AG04450 (cell line): ENCODE results near the gene NHERF2. TPM values are rescaled to one million over a fixed set of nuclear protein-coding genes. Genes with fewer than 3 reads are reported as not detected.

Experiments used
- CTCF ChIA-PET: fragments of 300-600, 350-600 bp; formaldehyde crosslinking; extraction: SDS; loops from one replicate; lab custom pipeline; 2022; ENCODE audit warnings: antibody characterized with exemption, inconsistent platforms; lab: Charles Lee
- POLR2A ChIA-PET: fragments of 350-600 bp; formaldehyde crosslinking; extraction: SDS; loops from one replicate; lab custom pipeline; 2021; ENCODE audit warnings: antibody characterized with exemption, inconsistent platforms; lab: Yijun Ruan, JAX
- DNase-seq: peaks from one replicate; pipeline ENCODE4 v3.0.0-alpha.2; 2011; ENCODE audit warnings: low read depth, low spot score
- H3K27ac ChIP-seq: one replicate; pipeline ENCODE4 v1.5.1; 2012; ENCODE audit warnings: low read depth, low read length, control low read depth
- H3K27me3 ChIP-seq: one replicate; pipeline ENCODE4 v1.6.0; 2012; ENCODE audit warnings: low read length; ENCODE audit not compliant: control insufficient read depth, insufficient read depth
- H3K4me3 ChIP-seq: 2 replicates; pipeline ENCODE4 v1.5.1; 2011; ENCODE audit warnings: mild to moderate bottlenecking, low read depth, low read length, control low read depth
- H3K9me3 ChIP-seq: 2 replicates; pipeline ENCODE4 v1.5.1; 2012; ENCODE audit warnings: low read length; ENCODE audit not compliant: control insufficient read depth, insufficient read depth
- polyA plus RNA-seq: library from polyadenylated mRNA; depleted of rRNA; stranded (reverse); fragments of >200 nt; gene quantifications from 2 replicates; pipeline ENCODE4 v1.2.3, GENCODE V29; 2011
- TF ChIP-seq, protein P1 (sequence below): IDR thresholded peaks from 2 replicates; pipeline ENCODE4 v1.5.1; 2011; ENCODE audit warnings: low read depth, low read length, control low read depth, inconsistent platforms

The NHERF2 gene
- polyA plus RNA-seq, 1 experiment: 16.7 TPM

GRCh38 chr16:1979271-1980029 is 47.3 kb upstream of the NHERF2 start:
- H3K4me3 ChIP-seq: no peak overlapping the region
- TF ChIP-seq, protein P1, sequence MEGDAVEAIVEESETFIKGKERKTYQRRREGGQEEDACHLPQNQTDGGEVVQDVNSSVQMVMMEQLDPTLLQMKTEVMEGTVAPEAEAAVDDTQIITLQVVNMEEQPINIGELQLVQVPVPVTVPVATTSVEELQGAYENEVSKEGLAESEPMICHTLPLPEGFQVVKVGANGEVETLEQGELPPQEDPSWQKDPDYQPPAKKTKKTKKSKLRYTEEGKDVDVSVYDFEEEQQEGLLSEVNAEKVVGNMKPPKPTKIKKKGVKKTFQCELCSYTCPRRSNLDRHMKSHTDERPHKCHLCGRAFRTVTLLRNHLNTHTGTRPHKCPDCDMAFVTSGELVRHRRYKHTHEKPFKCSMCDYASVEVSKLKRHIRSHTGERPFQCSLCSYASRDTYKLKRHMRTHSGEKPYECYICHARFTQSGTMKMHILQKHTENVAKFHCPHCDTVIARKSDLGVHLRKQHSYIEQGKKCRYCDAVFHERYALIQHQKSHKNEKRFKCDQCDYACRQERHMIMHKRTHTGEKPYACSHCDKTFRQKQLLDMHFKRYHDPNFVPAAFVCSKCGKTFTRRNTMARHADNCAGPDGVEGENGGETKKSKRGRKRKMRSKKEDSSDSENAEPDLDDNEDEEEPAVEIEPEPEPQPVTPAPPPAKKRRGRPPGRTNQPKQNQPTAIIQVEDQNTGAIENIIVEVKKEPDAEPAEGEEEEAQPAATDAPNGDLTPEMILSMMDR: no peak
- peaks cover 3% of the 10 kb centered on the region; the same call in 1 of the 2 replicates for H3K9me3 ChIP-seq
- DNase-seq: no peak
- no peak overlapping the region for H3K27ac ChIP-seq
- ChIA-PET POLR2A (interaction anchor here (3.6 kb wide), 1 partner anchor 15 kb away, joined by 14 read pairs; the partner anchor contains the start of gene RPS2), CTCF (interaction anchor here (1.6 kb wide), 1 partner anchor 24 kb away, joined by 3 read pairs; no protein-coding TSS in a partner anchor)
- peaks cover 36% of the 10 kb centered on the region for H3K27me3 ChIP-seq

DNA sequence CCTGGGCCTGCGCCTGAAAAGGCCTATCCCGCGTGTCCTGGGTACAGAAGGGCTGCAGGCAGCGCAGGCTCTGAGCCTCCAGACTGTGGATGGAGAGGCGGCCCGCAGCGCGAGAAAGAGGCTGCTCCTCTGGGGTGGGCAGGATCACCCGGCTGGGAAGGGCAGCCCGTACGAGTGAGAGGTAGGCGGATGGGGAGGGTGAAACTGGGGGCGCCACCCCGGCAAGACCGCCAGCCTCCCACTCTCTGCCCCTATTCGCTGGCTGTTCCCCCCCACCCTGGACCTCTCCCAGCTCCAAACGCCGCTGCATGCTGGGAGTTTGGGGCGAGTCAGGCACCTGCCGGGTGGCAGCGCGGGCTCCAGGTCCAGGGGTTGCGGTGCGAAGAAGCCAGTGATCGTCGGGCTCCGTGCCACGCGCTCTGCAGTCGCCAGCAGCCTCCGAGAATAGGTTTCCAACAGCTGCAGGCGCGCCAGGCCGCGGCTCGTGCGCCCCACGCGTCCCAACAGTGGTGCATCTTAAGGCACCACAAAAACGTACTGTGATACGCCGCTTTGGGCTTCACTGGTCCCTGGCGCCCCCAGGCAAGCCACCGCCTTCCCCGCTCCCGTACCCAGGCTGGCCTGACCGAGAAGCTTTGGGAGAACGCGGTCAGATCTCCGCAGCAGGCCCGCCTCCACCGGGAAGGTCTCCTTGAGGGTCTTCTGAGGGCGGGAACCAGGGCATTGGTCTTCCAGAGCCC is 46.5 kb upstream of the NHERF2 start:
- TF ChIP-seq, protein P1: no peak
- Histone ChIP-seq H3K9me3 (peaks cover 3% of the 10 kb centered on the region; the same call in 1 of the 2 replicates), H3K27ac (no peak overlapping the region), H3K4me3 (no peak overlapping the region), H3K27me3 (peaks cover 36% of the 10 kb centered on the region)
- no peak for DNase-seq
- POLR2A ChIA-PET: interaction anchor here (0.7 to 3.6 kb wide), 2 partner anchors 9 to 15 kb away, joined by 4 to 14 read pairs; partner anchors contain the start of gene RPS2
- CTCF ChIA-PET: interaction anchor here (1.6 kb wide), 1 partner anchor 160 kb away, joined by 10 read pairs; no protein-coding TSS in a partner anchor

DNA sequence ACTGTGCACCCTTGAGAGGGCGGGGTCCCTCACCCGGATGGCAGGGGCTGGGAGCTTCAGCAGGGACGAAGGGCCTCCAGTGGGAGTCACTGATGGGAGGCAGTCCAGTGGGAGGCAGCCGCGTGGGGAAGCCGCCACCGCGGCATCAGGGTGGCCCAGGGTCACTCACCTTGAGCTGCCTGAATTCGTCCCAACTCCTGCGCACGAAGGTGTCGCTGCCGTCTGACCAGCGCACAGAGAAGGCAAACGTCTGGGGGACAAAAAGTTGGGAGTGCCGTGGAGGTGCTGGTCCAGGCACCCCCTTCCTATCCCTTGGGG is 46.0 kb upstream of the NHERF2 start:
- Histone ChIP-seq H3K27me3 (peaks cover 36% of the 10 kb centered on the region), H3K9me3 (peaks cover 3% of the 10 kb centered on the region; the same call in 1 of the 2 replicates), H3K27ac (no peak overlapping the region), H3K4me3 (no peak overlapping the region)
- POLR2A ChIA-PET: interaction anchor here (0.7 to 3.6 kb wide), 2 partner anchors 9 to 16 kb away, joined by 4 to 14 read pairs; partner anchors contain the start of gene RPS2
- CTCF ChIA-PET: interaction anchor here (1.6 kb wide), 1 partner anchor 160 kb away, joined by 10 read pairs; no protein-coding TSS in a partner anchor
- no peak for DNase-seq
- TF ChIP-seq, protein P1: no peak

DNA sequence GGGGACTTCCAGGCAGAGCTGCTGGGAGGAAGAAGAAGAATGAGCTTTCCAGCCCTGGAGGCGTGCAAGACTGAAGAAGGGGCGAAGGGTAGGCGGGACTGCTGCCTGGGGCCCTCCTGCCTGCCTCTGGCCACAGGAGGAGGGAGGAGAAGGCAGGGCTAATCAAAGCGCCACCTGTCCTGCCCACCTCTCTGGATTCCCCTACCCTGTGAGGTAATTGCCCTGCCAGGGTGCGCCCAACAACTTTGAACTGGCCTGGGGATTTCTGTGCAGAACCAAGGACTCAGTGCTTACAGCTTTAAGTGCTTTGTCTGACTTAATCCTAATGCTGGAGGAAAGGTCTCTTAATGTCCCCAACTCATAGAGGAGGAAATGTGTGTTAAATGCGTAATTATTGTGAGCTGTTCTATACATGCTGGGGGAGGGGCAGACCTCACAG is 45.3 kb upstream of the NHERF2 start, which contains the start of gene NOXO1:
Gene NOXO1, minus strand, starts transcription at position 72 of the 439 bp plus-strand sequence. CDS start 290 bp downstream, outside the sequence.
- Histone ChIP-seq H3K27ac (no peak within 1 kb of the TSS), H3K27me3 (peaks cover 36% of the 10 kb centered on the region), H3K9me3 (peaks cover 3% of the 10 kb centered on the region; the same call in 1 of the 2 replicates), H3K4me3 (no peak within 1 kb of the TSS)
- DNase-seq: no peak
- CTCF ChIA-PET: interaction anchor here (1.6 kb wide), 1 partner anchor 159 kb away, joined by 10 read pairs; no protein-coding TSS in a partner anchor
- POLR2A ChIA-PET: interaction anchor here (0.7 to 3.6 kb wide), 2 partner anchors 10 to 17 kb away, joined by 4 to 14 read pairs; partner anchors contain the start of gene RPS2
- TF ChIP-seq, protein P1: no peak
